CD4-positive, alpha-beta T cell treated with Interleukin-15 for 4 hours (primary cell): Measurements from ENCODE around the gene ANKRD13A.
"Not testable (repeated sequence)": the region's sequence is repeated elsewhere in the genome, so short reads cannot be mapped to it uniquely, and the experiment has no call there.

ENCODE experiments used
- DNase-seq: peaks from one replicate; pipeline ENCODE4 v3.0.0-alpha.2; 2020; ENCODE audit warnings: low spot score

The ANKRD13A gene

DNA sequence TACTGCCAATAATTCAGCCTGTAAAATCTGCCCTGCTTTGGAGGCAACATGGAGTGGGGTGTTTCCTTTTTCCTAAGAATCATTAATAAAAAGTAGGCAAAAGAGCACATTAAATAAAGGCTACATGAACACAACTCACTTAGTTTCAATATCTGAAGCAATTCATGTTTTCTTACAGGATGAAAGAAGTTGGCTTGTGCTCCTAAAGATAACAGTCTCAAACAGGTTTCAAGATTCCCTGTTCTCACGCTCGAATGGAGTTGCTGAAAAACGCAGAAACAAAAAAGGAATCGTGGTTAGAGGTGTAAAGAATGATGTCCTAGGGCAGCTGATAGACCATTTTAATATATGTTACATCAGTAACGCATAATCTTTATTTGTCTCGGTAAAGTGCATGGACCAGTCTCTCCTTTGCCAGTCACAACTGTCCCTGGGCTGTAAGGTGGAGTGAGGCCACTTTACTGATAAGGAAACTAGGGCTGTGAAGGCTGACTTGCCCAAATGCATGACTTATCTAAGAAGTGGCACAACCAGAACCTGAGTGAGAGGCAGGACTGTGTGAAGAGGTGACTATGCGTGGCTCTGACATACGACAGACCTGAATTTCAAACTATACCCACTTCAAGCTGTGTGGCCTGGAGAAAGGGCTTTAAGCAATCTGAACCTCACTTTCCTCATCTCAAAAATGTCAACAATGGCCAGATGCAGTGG lies 15.6 kb upstream of the ANKRD13A start:
- no peak for DNase-seq

DNA sequence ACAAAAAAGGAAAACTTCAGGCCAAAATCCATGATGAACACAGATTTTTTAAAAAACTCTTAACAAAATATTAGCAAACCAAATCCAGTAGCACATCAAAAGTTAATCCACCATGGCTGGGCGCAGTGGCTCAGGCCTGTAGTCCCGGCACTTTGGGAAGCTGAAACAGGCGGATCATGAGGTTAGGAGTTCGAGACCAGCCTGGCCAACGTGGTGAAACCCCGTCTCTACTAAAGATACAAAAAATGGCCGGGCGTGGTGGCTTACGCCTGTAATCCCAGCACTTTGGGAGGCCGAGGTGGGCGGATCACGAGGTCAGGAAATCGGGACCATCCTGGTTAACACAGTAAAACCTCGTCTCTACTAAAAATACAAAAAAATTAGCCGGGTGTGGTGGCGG lies 13.0 kb upstream of the ANKRD13A start:
- DNase-seq: not testable (repeated sequence)

DNA sequence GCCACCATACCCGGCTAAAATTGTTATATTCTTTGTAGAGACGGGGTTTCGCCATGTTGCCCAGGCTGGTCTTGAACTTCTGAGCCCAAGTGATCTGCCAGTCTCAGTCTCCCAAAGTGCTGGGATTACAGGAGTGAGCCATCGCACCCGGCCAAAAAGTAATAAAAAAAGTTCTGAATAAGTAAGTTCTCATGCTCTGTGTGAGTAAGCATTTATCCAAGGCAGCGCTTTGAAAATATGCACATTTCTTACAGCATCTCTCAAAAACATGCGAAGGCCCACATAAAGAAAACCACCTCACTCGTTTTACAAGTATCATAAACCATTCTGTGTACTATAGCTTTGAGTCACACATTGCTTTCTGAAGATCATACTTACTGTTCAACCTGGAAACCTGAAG lies 11.6 kb upstream of the ANKRD13A start:
- DNase-seq: no peak

DNA sequence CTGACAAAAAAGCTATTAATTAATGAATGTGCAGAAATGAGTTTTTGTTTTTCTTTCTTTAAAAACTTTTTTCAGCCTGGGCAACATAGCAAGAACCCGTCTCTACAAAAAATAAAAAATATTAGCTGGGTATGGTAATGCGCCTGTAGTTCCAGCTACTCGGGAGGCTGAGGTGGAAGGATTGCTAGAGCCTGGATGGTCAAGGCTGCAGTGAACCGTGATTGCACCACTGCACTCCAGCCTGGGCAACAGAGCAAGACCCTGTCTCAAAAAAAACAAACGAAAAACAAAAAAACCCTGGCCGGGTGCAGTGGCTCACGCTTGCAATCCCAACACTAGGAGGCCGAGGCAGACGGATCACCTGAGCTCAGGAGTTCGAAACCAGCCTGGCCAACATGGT lies 11.0 kb upstream of the ANKRD13A start:
- no peak for DNase-seq

DNA sequence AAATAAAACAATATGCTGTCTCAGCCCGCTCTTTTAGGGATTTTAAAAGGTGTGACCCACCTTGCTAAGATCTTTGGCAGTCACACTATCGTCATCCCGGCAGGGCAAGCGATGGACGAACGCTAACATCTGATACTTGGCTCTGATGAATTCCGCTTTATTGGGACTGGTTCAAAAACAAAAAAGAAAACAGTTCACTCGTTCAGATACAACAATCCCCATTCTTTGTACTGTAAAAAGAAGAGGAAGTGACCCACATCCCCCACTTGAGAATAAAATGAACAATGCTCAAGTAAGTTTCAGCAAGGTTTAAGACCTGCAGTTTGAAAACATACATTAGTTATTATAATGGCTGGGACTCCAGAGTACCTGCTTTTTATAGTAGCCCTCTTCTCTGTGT lies 10.3 kb upstream of the ANKRD13A start:
- no peak for DNase-seq

DNA sequence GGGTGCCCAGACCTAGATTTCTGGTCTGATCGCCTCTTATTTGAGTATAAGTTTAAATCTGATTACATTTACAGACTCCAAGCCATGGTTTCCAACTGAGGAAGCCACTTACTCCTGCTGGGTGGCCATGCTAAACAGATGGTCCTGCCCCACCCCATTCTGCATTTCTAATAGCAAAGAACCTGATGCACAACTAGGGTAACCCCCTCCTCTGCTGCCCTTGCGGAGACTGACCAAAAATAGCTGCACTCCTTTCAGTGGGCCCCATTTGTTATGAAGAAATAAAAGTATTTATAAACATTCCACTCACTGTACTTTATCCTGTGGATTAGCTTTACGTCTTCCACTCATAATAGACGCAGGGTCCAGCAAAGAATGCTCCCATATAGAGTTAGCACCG lies 9.8 kb upstream of the ANKRD13A start:
- DNase-seq: no peak

DNA sequence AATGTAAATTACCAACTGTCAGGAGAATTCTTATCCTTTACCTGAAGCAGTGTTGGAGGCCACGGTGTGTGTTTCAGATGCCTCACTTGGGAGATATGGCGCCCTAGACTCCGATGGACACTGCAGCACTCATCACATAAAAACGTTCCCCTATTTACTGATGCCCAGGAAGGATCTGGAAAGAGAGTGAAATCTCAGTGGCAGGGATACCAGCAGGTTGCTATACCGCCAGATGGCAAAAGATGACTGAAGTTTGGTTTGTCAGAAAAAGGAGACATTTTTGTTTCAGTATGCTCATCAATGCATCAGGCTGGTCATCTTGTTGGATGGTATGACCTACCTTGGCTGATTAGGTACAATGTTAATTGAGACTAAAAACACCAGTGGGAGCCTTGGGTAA lies 7.6 kb upstream of the ANKRD13A start:
- DNase-seq: no peak

DNA sequence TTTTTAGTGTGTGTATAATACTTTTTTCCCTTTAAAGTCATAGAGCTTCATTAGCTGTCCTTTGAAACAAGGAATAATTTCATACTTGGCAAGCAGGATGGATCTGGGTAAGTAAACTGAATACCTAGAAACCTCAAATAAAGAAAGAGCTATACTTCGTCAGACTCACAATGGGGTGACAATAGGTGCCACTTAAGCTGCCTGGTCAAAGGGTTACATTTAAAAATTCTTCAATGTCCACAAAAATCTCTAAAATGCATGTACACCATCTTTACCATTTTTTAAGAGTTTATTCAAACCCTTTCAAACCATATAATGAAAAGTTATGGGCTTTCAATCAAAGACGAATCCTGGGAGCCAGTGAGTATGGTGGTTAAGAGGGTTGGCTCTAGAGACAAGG lies 6.1 kb upstream of the ANKRD13A start:
- DNase-seq: no peak

DNA sequence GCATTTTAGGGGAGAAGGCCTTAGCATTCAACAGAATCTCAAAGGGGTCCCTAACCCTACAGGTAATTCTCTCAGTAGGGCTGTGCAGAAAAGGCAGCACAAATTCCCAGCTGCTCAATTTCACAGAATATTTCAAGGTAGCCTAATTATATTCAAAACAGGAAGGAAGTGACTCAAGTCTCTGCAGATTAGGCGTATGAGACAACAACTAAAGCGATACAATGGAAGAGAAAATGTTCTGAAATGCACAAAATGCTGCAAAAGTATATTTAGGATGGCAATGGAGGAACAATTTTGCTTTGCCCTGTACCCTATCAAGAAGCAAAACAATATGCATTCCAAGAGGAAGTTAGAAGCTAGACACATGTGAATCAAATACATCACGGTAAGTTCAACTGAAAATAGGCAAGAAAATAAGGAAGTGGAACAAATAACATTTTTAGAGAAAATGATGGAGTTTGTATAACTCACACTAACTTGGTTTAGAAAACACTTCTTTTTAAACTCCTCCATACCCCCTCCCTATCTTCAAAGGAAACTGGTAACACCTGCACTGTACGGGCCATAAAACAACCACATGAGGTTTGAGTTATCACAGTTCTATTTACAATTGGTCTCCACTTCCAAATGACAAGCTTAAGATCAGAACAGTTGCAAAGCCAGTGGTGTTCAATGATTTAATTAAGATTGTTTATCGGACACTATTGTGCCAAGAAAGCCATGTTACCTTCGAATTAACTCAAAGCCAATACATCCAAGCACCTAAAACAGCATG lies 4.6 kb upstream of the ANKRD13A start:
- peak; percentile 59 for DNase-seq

DNA sequence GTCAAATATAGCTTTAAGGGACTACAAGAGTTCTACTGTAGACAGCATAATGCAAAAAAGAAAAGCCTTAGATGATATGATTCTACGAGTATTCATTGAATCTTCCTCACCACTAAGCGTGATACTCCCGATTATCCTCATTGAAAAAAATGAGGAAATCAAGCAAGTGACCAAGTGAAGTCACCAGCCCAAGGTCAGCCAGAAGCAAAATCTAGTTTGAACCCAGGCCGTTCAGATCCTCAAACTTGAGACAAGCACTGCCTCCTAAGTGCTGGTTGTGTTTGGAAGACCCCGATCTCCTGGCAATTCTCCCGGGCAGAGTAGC lies 3.9 kb upstream of the ANKRD13A start:
- DNase-seq: no peak

DNA sequence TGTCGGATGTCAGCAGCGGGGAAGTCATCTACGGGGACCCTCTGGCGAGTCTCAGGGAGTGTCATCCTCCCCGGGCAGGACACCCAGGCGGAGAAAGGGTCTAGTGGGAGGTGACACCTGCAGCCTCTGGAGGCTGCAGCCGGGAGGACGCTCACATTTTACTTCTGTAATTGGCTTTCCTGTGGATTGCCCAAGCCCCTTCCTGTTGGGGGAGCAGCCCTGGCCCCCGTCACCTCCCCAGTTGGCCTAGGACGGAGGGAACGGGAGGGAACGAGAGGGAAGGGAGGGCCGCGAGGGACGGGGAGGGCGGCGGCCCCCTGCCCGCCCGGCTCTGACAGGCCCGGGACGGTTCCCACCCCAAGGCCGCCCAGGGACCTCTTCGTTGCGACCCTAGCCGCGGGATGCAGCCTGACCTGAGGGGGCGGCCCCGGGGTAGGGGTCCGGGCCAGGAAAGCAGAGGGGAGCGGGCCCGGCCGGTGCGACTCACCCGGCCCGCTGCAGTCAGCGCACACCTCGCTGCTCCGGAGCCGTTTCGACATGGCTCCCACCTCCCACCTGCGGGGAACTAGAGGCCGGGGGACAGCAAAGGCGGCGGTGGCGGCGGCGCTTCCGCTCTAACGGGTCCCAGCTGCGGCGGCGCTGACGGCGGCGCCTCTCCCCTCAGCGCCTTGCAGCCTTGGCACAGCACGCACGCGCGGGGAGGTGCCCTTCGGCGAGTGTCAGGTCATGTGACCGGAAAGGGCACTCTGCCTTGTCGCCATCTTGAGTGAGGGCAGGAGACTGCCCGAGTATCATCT lies 3.3 kb upstream of the ANKRD13A start, which contains the start of gene GIT2:
Gene GIT2, minus strand, starts transcription at position 683 of the 797 bp plus-strand sequence. Its CDS starts 144 bp downstream, at position 539.
- peak; percentile 95 for DNase-seq

DNA sequence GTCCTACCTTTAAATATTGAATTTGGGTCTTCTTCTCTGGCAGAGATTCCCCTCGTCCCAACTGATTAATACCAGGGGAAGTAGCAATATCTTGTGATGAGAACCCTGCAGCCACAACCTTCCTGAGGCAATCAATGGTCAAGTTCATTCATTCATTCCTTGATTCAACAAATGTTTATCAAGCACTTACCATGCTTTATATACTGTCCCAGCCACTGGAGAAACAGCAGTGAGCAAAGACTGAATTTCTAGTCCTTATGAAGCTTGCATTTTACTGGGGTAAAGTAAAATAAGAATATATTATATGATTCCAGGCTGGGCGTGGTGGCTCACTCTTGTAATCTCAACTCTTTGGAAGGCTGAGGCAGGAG lies 2.8 kb upstream of the ANKRD13A start:
- DNase-seq: no peak

DNA sequence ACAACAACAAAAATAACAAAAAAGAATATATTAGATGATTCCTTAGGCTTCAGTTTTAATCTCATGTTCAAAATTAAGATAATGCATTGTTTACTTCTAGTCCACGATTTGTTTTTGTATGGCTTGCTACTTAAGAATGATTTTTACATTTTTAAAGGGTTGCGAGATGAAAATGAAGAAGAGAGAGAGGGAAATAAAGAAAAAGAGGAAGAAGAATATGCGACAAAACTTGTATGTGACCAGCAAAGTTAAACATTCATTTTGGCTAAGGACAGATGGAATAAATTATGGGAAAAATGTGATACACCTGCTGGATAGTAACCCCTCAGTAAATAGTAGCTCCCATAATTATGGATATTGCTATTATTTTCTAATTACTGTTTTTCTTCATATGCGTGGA lies 1.8 kb upstream of the ANKRD13A start:
- DNase-seq: no peak

DNA sequence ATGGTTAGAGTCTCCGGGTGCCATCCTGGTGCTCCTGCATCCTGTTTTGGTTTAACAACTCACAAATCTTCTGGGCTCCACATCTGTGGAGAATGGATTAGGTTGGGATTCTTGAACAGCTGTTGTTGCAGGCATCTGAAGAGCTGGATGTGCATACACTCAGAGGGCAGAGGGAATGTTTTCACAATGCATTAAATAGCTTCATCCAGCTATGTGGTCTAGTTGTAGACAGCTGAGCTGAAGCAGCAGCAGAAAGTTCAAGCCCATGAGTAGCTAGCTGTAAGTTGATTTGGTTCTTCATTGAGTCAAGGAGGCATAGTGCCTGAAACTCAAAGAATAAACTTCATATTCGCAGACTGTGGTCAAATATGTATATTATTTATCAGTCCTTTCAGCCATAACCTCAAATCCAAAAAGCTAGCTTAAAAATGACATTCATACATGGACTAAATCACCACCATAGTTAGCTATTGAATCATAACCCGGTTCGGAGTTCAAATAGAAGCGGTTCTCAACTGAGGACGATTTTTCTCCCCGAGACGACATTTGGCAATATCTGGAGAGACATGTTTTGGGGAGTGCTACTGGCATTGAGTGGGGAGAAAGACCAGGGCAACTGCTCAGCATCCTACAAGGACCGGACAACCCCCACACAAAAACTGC lies 858 bp upstream of the ANKRD13A start:
- DNase-seq: no peak

DNA sequence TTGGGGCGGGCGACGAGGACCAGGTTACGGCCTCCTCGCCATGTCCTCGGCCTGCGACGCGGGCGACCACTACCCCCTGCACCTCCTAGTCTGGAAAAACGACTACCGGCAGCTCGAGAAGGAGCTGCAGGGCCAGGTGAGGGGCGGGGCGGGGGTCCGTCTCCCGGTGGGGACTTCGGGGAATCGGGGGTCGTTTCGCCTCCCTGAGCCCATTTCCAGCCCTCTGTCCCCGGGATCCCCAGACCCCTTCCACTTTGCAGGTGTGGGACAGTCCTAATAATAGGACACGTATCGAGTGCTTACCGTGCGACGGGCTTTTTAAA lies 380 bp downstream of the ANKRD13A start:
- no peak for DNase-seq

DNA sequence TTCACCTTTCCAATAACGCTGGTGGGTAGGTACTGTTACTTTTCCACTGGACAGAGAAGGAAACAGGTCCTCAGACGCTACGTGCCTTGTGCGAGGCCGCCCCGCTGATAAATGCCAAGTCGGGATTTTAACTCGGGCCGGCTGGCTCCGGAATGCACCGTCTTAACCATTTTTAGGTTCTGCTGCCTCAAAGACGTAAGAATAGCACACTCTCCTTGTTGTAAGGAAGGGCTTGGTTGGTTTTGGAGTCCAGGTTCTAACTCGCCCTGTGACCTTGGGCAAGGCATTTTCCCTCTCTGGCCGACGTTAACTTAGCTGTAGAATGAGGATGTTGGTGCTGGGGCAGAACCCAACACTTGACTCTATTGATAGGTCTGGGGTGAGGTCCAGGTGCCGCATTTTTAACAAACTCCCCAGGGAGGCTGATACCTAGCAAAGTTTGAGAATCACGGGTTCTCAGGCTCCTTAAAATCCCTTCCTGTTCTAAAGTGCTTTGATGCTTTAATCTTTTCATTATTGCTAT lies 814 bp downstream of the ANKRD13A start:
- DNase-seq: no peak

DNA sequence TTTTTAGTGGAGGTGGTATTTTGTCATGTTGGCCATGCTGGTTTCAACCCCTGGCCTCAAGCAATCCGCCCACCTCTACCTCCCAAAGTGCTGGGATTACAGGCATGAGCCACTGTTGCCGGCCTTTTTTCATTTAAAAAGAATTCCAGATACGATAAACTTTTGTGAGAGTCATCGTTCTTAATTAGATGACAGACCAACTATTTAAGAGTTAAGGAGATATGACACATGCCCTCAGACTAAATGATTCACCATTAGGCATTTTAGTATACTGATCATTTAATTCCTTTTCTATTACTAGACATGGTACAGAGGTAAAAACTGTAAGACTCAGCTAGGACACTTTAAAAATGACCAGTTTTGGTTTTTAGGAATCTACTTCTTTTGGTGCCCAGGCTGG lies 2.4 kb downstream of the ANKRD13A start:
- DNase-seq: no peak

DNA sequence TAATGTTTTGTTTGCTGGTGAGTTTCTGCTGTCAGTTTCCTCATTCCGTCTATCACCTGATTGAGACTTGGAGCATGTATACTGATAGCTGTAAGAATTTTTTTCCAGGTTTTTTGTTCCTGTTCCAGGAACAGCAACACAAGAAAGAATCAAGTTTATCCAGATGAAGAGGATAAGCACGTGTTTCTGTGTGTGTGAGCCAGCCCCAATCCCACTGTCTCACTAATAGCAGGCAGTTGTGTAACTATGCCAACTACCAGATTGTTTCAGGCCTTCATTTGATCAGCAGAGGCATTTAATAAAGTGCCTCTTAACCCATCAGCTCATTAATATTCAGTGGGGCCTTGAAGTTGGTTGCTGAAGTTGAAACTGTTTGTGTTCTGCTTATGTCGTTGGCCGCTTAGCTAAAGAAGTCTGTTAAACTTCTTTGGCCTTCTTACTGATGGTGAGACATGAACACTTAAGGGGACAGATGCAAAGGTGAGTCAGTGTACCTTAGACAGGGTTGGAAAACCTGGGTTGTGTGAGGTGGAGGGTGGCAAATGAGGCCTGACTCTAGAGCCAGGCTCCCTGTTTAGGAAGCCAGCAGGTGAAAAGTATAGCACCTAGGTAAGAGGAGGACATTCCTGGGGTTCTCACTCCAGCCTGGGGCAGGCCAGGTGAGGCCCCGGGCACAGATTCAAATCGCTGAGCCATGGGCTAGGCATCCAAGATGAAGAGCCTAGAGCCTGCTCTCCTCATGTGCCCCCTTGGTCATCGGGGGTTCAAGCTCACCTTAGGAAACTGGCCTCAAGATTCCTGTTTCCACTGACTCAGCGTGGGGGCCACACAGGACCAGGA lies 3.7 kb downstream of the ANKRD13A start:
- no peak for DNase-seq

DNA sequence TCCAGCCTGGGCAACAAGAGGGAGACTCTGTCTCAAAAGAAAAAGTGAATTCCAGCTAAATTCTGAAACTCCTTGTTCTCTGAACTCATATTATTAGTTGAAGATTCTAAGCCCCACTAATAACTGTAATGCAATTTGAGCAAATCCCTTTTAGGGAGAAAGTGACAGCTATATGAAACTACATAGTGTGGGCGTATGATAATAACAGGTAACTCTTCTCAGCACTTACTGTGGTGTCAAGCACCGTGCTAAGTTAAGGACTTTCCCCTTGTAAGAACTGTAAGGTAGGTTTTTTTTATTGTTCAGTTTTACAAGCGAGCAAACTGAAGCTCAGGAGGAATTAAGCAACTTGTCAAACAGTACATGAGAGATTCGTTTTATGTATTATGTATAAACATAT lies 5.4 kb downstream of the ANKRD13A start:
- no peak for DNase-seq

DNA sequence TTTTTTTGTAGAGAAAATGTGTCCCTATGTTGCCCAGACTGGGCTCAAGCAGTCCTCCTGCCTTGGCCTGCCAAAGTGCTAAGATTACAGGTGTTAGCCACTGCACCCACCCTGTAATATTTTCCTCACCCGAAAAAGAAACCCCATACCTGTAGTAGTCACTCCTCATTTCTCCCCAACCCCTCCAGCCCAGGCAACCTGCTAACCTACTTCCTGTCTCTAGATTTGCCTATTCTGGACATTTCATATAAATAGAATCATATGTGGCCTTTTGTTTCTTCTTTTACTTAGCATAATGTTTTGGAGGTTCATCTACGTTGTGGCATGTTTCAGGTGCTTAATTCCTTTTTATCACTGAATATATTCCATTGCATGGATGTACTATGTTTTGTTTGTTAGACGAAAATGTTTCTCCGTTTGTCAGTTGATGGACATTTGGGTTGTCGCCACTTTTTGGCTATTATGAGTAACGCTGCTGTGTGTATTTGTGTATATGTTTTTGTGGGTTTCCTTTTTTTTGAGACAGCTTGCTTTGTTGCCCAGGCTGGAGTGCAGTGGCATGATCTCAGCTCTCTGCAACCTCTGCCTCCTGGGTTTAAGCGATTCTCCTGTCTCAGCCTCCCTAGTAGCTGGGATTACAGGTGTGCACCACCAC lies 6.2 kb downstream of the ANKRD13A start:
- peak; percentile 24 for DNase-seq

DNA sequence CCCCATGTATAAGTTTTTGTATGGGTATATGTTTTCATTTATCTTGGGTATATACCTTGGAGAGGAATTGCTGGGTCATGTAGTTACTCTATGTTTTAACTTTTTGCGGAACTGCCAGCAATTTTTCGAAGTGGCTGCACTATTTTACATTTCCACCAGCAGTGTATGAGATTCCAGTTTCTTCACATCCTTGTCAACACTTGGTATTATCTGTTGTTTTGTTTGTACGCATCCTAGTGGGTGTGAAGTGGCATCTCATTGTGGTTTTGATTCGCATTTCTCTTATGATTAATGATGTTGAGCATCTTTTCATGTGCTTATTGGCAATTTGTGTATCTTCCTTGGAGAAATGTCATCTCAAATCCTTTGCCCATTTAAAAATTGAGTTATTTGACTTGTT lies 6.9 kb downstream of the ANKRD13A start:
- no peak for DNase-seq
